Effector CD8-positive, alpha-beta T cell (primary cell): Measurements from ENCODE around the gene HIPK3.
A peak's percentile ranks its signal among the peaks of the same experiment; 100 is the strongest.
"Not testable (repeated sequence)": the region's sequence is repeated elsewhere in the genome, so short reads cannot be mapped to it uniquely, and the experiment has no call there.

ENCODE experiments used
- DNase-seq: peaks from one replicate; lab custom pipeline; 2025; lab: John Stamatoyannopoulos, UW
- total RNA-seq, 4 experiments: gene quantifications; one replicate each; lab custom pipeline; 2026; lab: John Stamatoyannopoulos, UW

Gene HIPK3
- total RNA-seq, result 157 to 251 (median 178) reads per million in 4 experiments

- DNase-seq, result peak; percentile 38
Observed at GRCh38 chr11:33257160-33257896, at the start of gene HIPK3. Gene HIPK3 (plus strand): TSS chr11:33257381.

- no peak for DNase-seq
Observed at GRCh38 chr11:33207408-33207985, 49.7 kb upstream of the HIPK3 start.

DNA sequence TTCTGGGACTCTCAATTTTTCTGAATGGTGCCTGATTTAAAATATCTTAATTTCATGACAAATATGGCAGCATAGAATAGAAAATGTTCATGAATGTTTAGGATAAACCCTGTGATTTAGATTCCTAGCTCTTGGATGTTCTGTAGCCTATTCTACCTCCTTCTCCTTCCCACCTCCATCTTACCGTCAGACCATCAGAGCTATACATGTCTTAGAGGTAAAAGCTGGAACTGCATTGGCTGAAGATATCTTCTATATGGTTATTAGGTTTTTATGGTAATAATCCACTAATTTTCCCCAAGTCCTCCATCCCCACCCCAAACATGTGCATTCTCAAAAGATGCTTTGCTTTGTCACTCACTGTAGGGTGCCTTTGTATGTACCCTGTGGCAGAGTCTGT, 49.0 kb upstream of the HIPK3 start:
- no peak for DNase-seq

GRCh38 chr11:33211153-33211552, 46.0 kb upstream of the HIPK3 start:
- no peak for DNase-seq

- DNase-seq, result no peak
Observed at GRCh38 chr11:33211580-33211979, 45.6 kb upstream of the HIPK3 start.

GRCh38 chr11:33214187-33214586, 43.0 kb upstream of the HIPK3 start:
- no peak for DNase-seq

DNA sequence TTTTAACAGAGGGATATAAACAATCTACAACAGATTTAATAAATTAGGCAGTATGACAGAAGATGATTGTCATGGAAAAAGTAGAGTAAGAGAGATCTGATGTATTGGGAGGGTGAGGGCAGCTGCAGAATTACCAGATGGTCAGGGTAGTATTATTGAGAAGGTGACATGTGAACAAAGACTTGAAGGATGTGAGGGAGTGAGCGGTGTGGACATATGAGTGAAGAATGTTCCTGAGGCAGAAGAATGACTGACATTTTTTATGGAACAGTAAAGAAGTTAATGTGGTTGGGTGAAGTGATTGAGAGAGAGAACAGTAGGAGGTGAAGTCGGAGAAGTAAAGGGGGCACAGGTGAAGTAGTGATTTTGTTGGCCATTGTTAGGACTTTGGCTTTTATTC, 42.4 kb upstream of the HIPK3 start:
- no peak for DNase-seq

- not testable (repeated sequence) for DNase-seq
Observed at GRCh38 chr11:33216676-33217075, 40.5 kb upstream of the HIPK3 start.

DNA sequence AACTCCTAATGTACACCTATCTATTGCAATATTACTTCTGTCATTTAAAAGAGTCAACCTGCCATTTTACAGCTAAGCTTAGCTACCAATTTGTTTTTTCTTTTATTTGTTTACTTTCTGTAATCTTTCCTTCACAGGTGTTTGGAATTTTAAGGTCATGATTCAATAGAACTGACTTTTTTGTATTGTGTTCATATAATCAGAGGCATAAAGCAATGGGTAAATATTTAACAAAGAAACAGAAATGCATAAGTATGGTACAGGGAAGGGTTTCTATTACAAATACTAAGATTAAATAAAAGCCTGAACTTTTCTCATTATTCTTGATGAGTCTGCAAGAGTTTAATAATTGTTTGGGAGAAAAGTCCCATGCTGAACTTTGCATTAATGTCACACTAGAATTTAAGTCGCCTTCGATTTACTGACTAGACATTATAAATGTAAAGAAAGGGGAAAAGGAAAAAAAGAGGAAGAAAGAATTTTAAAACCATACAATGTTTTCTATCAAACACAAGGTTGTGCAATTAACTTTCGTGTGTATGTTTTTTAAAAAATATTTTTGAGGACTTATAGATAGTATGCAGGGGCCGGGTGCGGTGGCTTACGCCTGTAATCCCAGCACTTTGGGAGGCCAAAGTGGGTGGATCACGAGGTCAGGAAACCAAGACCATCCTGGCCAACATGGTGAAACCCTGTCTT, 35.0 kb upstream of the HIPK3 start:
- DNase-seq, result no peak

DNA sequence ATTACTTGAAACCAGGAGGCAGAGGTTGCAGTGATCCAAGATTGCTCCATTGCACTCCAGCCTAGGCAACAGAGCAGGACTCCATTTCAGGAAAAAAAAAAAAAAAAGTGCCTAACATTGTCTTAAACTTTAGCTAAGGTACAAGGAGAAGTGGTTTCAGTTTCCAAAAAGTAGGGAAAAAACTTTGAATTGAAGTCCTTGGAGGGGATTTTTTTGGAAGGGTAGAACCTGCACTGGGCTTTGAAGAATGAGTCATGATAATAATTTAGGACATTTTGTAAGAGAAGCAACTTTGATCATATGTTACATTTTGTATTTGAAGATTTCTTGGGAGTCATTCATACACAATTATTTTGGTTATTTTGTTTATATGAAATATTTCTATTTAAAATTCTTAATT, 31.8 kb upstream of the HIPK3 start:
- DNase-seq, result no peak

DNA sequence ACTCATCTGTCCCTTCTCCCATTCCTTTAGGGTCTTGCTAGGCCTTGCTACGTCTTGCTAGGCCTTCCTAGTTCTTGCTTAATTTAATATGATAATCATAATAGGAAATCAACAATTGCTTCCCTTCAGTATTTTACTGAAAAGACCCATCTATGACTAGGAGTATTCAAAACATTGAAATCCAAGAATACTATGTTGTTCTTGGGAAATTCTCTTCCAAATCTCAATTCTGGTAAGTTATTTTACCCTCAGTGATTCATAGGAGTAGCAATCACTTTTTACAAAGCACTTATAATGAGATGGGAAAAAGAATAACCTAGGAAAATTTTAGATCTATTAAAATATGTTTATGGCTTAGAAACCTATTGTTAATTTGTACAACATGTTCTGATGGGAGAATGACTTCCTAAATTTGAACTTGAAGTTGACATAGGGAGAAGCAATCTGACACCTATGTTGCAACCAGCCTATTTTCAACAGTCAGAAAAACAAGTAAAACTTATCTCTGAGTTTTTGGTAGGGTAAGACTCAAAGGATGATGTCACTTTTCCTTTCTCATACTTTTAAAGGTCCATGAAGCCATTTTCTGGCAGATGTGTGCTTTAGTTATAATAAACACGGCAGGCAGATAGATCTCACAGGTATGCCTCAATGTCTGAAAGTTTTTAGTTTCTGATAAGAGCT, 29.5 kb upstream of the HIPK3 start:
- DNase-seq, result no peak

DNA sequence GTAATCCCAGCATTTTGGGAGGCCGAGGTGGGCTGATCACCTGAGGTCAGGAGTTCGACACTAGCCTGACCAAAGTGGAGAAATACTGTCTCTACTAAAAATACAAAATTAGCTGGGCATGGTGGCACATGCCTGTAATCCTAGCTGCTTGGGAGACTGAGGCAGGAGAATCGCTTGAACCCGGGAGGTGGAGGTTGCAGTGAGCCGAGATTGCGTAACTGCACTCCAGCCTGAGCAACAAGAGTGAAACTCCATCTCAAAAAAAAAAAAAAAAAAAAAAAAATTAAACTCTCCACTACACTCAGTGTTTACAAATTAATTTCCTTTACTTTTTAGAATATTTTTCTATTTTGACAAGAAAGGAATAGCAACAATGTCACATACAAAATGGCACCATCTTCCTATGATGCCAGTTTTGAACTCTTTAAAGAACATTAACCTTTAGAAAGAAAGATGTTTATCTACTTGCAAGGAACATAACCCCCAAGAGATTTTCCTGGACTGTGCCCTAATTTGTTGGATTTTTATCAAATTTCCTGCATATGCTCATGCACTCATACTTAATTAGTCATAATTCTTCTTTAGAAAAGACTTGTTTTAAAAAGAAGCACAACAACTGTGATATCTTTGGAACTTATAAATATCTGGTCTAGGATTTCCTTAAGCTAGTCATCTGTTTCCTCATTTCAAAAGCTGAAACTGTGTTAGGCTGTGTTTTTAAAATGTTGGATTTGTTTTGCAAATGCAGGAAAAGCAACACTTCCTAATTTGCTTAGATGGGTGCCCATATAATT, 22.6 kb upstream of the HIPK3 start:
- DNase-seq, result no peak

- DNase-seq, result no peak
Observed at GRCh38 chr11:33237039-33237597, 20.1 kb upstream of the HIPK3 start.

GRCh38 chr11:33242575-33242974, 14.6 kb upstream of the HIPK3 start:
- DNase-seq, result no peak

DNA sequence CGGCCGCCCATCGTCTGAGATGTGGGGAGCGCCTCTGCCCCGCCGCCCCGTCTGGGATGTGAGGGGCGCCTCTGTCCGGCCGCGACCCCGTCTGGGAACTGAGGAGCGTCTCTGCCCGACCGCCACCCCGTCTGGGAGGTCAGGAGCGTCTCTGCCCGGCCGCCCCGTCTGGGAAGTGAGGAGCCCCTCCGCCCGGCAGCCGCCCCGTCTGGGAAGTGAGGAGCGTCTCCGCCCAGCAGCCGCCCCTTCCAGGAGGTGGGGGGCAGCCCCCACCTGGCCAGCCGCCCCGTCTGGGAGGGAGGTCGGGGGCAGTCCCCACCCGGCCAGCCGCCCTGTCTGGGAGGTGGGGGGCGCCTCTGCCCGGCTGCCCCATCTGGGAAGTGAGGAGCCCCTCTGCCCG, 13.5 kb upstream of the HIPK3 start:
- not testable (repeated sequence) for DNase-seq

GRCh38 chr11:33248416-33248971, 8.7 kb upstream of the HIPK3 start:
- DNase-seq, result no peak

- no peak for DNase-seq
Observed at GRCh38 chr11:33256031-33256812, 959 bp upstream of the HIPK3 start.

DNA sequence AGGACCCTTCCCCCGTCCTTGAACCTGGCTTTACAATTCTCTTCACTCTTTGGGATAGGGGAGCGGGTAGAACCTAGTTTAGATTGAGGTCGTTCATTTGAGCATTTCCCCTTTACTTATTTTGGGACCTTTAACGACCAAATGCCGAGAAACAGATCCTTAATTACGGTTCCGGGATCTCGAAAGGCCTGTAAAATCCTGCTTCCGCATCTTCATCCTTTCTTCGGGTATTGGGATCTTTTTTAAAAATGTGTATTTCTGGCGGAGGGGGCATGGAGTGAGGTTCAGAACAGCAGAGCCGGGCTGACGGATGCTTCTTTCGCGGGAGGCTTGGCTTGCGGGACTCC, 395 bp upstream of the HIPK3 start:
- no peak for DNase-seq

DNA sequence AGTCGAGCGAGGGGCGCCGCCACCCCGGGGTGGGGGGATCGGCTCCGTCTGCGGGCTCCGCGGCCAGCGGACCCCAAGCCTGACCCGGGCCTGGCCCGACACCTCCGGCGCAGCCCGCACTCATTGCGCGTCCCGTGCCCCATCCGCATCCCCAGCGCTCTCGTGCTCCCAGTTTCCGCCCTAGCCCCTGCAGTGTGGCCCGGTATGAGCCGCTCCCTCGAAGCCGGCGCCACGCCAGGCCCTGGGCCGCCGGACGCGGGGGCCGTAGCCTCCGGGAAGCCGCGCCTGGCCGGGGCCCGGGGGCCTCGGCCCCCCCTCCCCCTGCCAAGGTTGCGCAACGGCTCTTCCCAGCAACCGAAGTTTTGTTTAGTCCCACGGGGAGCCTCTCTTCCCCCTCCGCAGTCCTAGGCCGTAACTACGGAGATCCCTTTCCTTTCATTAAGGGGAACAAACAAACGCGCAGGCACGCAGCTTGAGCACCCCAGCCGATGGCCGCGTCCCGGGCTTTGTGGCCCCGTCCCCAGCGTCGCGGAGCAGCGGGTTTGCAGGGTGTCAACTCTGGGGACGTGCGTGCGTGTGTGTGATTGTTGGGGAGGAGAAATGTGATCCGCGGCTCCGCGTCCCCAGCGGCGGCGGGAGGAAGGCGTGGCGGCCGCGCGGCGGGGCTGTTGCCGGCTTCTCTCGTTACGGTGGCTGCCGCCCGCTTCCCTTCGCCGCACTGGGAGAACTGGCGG, 883 bp downstream of the HIPK3 start:
- peak; percentile 30 for DNase-seq
